CD4-positive, alpha-beta T cell treated with Interferon alpha-2 for 1 hour (primary cell): ENCODE data around the gene FES.
"Not testable (repeated sequence)": the region's sequence is repeated elsewhere in the genome, so short reads cannot be mapped to it uniquely, and the experiment has no call there.

Experiments used
- DNase-seq, 2 donors: peaks; one replicate each; pipeline ENCODE4 v3.0.0-alpha.2; 2020 to 2022

FES gene

GRCh38 chr15:90862487-90862886 is 21.8 kb upstream of the FES start:
- DNase-seq: no peak

GRCh38 chr15:90862964-90863778 is 21.1 kb upstream of the FES start:
- DNase-seq: peak in 1 of 2 donors; percentile 52

- DNase-seq: no peak
Observed at GRCh38 chr15:90863987-90864386, 20.3 kb upstream of the FES start.

GRCh38 chr15:90864507-90864906 is 19.8 kb upstream of the FES start:
- DNase-seq: no peak

GRCh38 chr15:90865702-90866101 is 18.6 kb upstream of the FES start:
- no peak for DNase-seq

GRCh38 chr15:90866161-90866715 is 18.1 kb upstream of the FES start:
- no peak for DNase-seq

- DNase-seq: no peak
Observed at GRCh38 chr15:90866800-90867199, 17.5 kb upstream of the FES start.

GRCh38 chr15:90868261-90868689 is 16.0 kb upstream of the FES start, which contains the start of gene FURIN:
Gene FURIN, plus strand, starts transcription at chr15:90868588. Its CDS starts 7,153 bp downstream, at chr15:90875741.
- no peak for DNase-seq

GRCh38 chr15:90869140-90869541 is 15.2 kb upstream of the FES start:
- no peak for DNase-seq

- DNase-seq: peak; percentile 47 to 70
Observed at GRCh38 chr15:90869601-90870353, 14.5 kb upstream of the FES start.

- DNase-seq: no peak
Observed at GRCh38 chr15:90870354-90871138, 13.8 kb upstream of the FES start.

GRCh38 chr15:90871139-90871715 is 13.1 kb upstream of the FES start:
- DNase-seq: peak in 1 of 2 donors; percentile 43

GRCh38 chr15:90871716-90872485 is 12.4 kb upstream of the FES start:
- DNase-seq: no peak

GRCh38 chr15:90872486-90873184 is 11.7 kb upstream of the FES start:
- no peak for DNase-seq

- DNase-seq: no peak
Observed at GRCh38 chr15:90873488-90873997, 10.8 kb upstream of the FES start.

GRCh38 chr15:90873998-90874605 is 10.2 kb upstream of the FES start:
- no peak for DNase-seq

- not testable (repeated sequence) for DNase-seq
Observed at GRCh38 chr15:90874986-90875385, 9.3 kb upstream of the FES start.

- DNase-seq: no peak
Observed at GRCh38 chr15:90875549-90875981, 8.7 kb upstream of the FES start.

GRCh38 chr15:90876046-90876445 is 8.3 kb upstream of the FES start:
- DNase-seq: no peak

GRCh38 chr15:90876512-90877170 is 7.7 kb upstream of the FES start:
- no peak for DNase-seq
